GM12874 (cell line): ENCODE data around the gene AOPEP.

Source experiments
- CTCF ChIP-seq: IDR thresholded peaks from 2 replicates; pipeline ENCODE4 v1.5.1; 2011; ENCODE audit warnings: low read depth, mild to moderate bottlenecking, control low read depth, low read length, moderate library complexity; ENCODE audit not compliant: insufficient read depth

The AOPEP gene

GRCh38 chr9:95118596-95118995, 392.1 kb downstream of the AOPEP start:
- TF ChIP-seq CTCF: no peak

- TF ChIP-seq CTCF: no peak
These were observed 394.4 kb downstream of the AOPEP start for GRCh38 chr9:95120781-95121370.

GRCh38 chr9:95124582-95125367, 398.3 kb downstream of the AOPEP start:
- no peak for TF ChIP-seq CTCF

- no peak for TF ChIP-seq CTCF
These were observed 399.2 kb downstream of the AOPEP start for GRCh38 chr9:95125652-95126051.

GRCh38 chr9:95126739-95127138, 400.2 kb downstream of the AOPEP start:
- no peak for TF ChIP-seq CTCF

GRCh38 chr9:95127249-95128176, 401.0 kb downstream of the AOPEP start:
- TF ChIP-seq CTCF: peak; percentile 89

- no peak for TF ChIP-seq CTCF
These were observed 401.7 kb downstream of the AOPEP start for GRCh38 chr9:95128177-95128524.
